AG09319 (cell line): ENCODE measurements around the gene HADH.

Source experiments
- DNase-seq: peaks from one replicate; pipeline ENCODE4 v3.0.0-alpha.2; 2010; ENCODE audit warnings: low read depth; ENCODE audit errors: extremely low read depth
- CTCF ChIP-seq: IDR thresholded peaks from 2 replicates; pipeline ENCODE4 v1.5.1; 2011; ENCODE audit warnings: low read depth, mild to moderate bottlenecking, inconsistent platforms, low read length, moderate library complexity

HADH gene

GRCh38 chr4:108081256-108081655 is 91.6 kb downstream of the HADH start:
- no peak for DNase-seq
- TF ChIP-seq CTCF, result no peak
